ENCODE measurements around the gene IFITM2. TPM values are rescaled to one million over a fixed set of nuclear protein-coding genes. Genes with fewer than 3 reads are reported as not detected.
"Not testable (repeated sequence)": the region's sequence is repeated elsewhere in the genome, so short reads cannot be mapped to it uniquely, and the experiment has no call there.

The IFITM2 gene
- total RNA-seq, 1 experiment from 2014 or later: 18.5 TPM

DNA sequence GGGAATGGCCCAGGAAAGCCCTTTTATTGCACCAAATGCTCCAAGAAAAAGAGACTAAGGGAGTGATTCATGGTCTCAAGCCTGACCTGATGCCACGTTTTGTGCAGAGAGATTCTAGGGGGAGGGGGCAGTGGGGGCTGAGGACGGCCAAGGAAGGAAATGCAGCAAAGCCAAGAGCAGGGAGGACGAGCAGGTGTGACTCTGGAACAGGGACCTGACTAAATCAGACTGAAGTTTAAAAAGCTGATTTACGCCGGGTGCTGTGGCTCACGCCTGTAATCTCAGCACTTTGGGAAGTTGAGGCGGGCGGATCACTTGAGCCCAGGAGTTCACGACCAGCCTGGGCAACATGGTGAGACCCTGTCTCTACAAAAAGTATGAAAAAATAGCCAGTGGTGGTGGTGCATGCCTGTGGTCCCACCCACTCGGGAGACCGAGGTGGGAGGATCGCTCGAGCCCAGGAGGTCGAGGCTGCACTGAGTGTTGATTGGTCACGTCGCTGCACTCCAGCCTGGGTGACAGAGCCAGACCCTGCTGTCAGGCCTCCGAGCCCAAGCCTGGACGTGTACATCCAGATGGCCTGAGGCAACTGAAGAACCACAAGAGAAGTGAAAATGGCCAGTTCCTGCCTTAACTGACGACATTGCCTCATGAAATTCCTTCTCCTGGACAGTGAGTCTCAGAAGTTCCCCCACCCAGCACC is 23.9 kb downstream of the IFITM2 start:
- Histone ChIP-seq H4K20me1 (ENCODE audit: insufficient read depth, low read depth, low read length) (no peaks in the 10 kb centered on the region), H3K27me3 (ENCODE audit: low read length) (no peaks in the 10 kb centered on the region), H3K36me3 (ENCODE audit: insufficient read depth, low read length) (no peaks in the 10 kb centered on the region), H3K9me2 (replicated peaks; ENCODE audit: insufficient read depth, low read length) (no peaks in the 10 kb centered on the region), H3K4me3 (ENCODE audit: low read length) (no peak overlapping the region), H3K27ac (ENCODE audit: low read length) (no peak overlapping the region), H3K9ac (ENCODE audit: low read length) (no peak overlapping the region), H3K4me1 (ENCODE audit: low read length) (peaks cover 11% of the 10 kb centered on the region), H2AFZ (ENCODE audit: low read length) (no peak overlapping the region), H3K4me2 (ENCODE audit: low read depth, low read length, poor library complexity, severe bottlenecking) (no peak overlapping the region), H3K79me2 (ENCODE audit: low read length) (no peaks in the 10 kb centered on the region), H3K9me3 (ENCODE audit: low read length) (no peaks in the 10 kb centered on the region)
- DNase-seq: no peak

DNA sequence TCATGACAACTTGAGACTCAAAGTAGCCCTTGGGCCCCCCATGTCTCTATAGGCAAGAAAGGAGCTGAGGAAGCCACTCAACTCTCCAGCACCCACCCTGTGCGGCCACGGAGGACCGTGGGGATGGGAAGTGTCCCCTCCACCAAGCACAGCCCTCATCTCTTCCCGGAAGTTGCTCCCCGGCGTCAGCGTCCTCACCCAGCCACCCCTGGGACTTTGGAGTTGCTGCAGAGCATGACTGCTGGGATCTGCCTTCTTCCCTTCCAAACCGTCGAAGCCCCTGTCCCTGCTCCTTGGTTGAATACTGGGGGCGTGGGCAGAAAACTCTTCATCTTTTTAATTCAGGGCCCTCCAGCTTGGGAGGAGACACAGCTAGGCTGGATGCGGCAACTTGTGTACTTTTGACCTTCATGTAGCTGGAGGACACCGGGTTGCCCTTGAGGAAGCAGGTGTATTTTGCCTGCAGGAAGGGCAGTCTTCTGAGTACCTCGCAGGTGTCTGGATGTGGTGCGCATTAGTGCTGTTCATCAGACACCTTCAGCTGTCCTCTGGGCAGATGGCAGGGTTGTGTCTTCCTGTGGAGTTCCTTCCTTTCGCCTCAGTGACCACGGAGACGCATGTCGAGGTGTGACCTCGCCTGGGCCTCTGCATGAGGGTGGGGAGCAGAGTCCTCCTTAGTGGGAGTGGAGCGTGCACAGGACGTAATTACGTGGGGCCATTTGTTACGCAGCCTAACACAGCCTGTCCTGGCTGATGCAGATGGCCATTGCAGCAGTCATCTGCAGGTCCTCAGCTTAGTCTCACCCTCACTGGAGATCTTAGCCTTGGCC is 25.2 kb downstream of the IFITM2 start:
- Histone ChIP-seq H3K9me2 (replicated peaks; ENCODE audit: insufficient read depth, low read length) (no peaks in the 10 kb centered on the region), H4K20me1 (ENCODE audit: insufficient read depth, low read depth, low read length) (no peaks in the 10 kb centered on the region), H3K4me2 (ENCODE audit: low read depth, low read length, poor library complexity, severe bottlenecking) (no peak overlapping the region), H3K36me3 (ENCODE audit: insufficient read depth, low read length) (no peaks in the 10 kb centered on the region), H3K9ac (ENCODE audit: low read length) (no peak overlapping the region), H3K79me2 (ENCODE audit: low read length) (no peaks in the 10 kb centered on the region), H3K9me3 (ENCODE audit: low read length) (no peaks in the 10 kb centered on the region), H2AFZ (ENCODE audit: low read length) (no peak overlapping the region), H3K27me3 (ENCODE audit: low read length) (no peaks in the 10 kb centered on the region), H3K4me1 (ENCODE audit: low read length) (no peaks in the 10 kb centered on the region), H3K27ac (ENCODE audit: low read length) (no peak overlapping the region), H3K4me3 (ENCODE audit: low read length) (no peak overlapping the region)
- no peak for DNase-seq

DNA sequence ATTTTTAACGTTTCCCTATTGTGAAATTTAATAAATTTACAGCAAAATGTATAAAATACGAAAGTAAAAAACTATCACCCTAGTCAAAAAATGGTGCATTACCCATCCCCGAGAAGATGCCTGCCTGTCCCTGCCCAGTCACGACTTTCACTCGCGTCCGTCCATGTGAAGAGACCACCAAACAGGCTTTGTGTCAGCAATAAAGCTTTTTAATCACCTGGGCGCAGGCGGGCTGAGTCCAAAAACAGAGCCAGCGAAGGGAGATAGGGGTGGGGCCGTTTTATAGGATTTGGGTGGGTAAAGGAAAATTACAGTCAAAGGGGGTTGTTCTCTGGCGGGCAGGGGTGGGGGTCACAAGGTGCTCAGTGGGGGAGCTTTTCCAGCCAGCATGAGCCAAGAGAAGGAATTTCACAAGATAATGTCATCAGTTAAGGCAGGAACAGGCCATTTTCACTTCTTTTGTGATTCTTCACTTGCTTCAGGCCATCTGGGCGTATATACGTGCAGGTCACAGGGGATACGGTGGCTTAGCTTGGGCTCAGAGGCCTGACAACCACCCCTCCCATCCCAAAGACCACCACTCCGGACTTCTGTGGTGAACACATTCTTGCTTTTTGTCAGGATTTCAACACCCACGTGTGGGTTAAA is 26.1 kb downstream of the IFITM2 start:
- H3K27me3 ChIP-seq (ENCODE audit: low read length); H3K4me1 ChIP-seq (ENCODE audit: low read length); H4K20me1 ChIP-seq (ENCODE audit: insufficient read depth, low read depth, low read length); H3K4me2 ChIP-seq (ENCODE audit: low read depth, low read length, poor library complexity, severe bottlenecking); H3K9ac ChIP-seq (ENCODE audit: low read length); H3K4me3 ChIP-seq (ENCODE audit: low read length); H3K9me2 ChIP-seq (replicated peaks; ENCODE audit: insufficient read depth, low read length); H3K9me3 ChIP-seq (ENCODE audit: low read length); H3K36me3 ChIP-seq (ENCODE audit: insufficient read depth, low read length); H3K27ac ChIP-seq (ENCODE audit: low read length); H3K79me2 ChIP-seq (ENCODE audit: low read length); DNase-seq; H2AFZ ChIP-seq (ENCODE audit: low read length): not testable (repeated sequence)

DNA sequence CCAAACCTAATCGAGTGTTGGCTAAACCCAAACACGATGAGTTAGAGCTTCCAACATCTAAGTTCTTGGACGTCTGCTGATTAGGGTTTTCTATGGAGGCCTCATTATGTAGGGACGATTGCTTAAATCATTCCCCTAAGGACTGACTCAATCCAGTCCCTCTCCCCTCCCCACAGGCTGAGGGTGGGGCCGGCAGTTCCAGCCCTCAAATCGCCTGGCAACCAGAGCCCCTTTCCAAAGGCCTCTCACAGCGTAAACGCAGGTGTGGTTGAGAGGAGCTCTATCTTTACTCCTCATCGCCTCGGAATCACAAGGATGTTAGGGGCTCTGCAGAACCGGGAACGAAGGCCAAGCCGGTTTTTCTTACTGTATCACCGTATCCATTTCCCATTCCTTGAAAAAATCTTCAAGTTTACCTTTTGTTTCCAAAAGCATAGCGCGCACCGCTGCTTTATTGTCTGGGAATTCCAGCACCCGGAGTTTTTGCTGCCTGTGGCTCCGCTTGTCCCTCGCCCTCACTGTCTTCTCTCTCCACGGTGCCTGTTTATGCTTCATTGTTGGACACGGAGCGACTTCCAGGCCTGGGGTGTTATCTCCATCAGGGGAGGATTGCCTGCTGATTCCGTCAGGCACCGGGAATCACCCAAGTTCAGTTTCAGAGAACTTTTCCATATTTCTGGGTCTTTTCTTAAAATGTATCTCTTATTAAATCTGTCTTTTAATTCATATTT is 26.8 kb downstream of the IFITM2 start:
- Histone ChIP-seq H3K4me1 (ENCODE audit: low read length) (no peaks in the 10 kb centered on the region), H3K4me2 (ENCODE audit: low read depth, low read length, poor library complexity, severe bottlenecking) (no peak overlapping the region), H3K4me3 (ENCODE audit: low read length) (no peak overlapping the region), H3K9me2 (replicated peaks; ENCODE audit: insufficient read depth, low read length) (no peaks in the 10 kb centered on the region), H3K36me3 (ENCODE audit: insufficient read depth, low read length) (no peaks in the 10 kb centered on the region), H3K9me3 (ENCODE audit: low read length) (no peaks in the 10 kb centered on the region), H2AFZ (ENCODE audit: low read length) (no peak overlapping the region), H4K20me1 (ENCODE audit: insufficient read depth, low read depth, low read length) (no peaks in the 10 kb centered on the region), H3K9ac (ENCODE audit: low read length) (no peak overlapping the region), H3K79me2 (ENCODE audit: low read length) (no peaks in the 10 kb centered on the region), H3K27me3 (ENCODE audit: low read length) (no peaks in the 10 kb centered on the region), H3K27ac (ENCODE audit: low read length) (no peak overlapping the region)
- DNase-seq: no peak

DNA sequence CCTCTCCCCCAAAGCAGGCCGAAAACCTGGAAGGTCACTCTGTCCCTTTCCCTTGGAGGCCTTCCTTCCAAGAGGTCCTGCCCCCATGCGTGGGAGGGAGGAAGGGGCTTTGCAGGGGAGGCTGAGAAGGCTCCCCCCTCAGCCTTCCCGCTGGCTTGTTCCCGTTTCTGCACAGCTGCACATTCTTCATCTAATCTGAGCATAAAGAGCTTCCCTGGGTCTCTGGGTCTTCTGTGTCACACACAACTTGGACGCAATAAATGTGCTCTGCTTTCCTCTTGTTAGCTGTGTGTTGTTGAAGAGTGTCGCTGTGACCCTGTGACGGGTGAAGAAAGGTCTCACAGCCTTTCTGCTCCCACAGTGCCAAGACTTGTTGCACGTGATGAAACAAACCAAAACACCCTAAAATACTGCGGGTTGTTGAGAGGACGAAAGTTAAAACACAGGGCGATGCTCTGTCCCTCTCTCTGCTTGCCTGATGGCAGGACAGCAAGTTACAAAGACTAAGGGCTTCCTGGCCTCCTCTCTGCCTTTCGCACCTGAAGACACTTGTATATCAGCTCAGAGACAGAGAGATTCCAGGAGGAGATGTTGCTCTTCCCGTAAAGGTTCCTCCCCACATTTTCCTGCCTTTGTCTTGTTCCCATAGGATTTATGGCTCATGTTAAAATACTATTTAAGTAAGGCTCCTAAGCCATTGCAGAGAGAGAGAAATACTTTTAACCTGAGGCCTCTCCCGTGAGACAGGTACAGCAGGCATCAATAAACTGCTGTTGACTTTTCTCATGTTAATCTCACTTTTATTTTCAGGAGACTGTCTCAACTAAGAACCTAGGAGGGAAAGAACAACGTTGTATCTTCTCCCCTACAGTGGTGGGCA is 28.4 kb downstream of the IFITM2 start:
- Histone ChIP-seq H3K9ac (ENCODE audit: low read length) (no peak overlapping the region), H3K4me3 (ENCODE audit: low read length) (no peak overlapping the region), H3K36me3 (ENCODE audit: insufficient read depth, low read length) (no peaks in the 10 kb centered on the region), H3K4me1 (ENCODE audit: low read length) (peaks cover 10% of the 10 kb centered on the region), H4K20me1 (ENCODE audit: insufficient read depth, low read depth, low read length) (no peaks in the 10 kb centered on the region), H3K79me2 (ENCODE audit: low read length) (no peaks in the 10 kb centered on the region), H3K27me3 (ENCODE audit: low read length) (no peaks in the 10 kb centered on the region), H3K4me2 (ENCODE audit: low read depth, low read length, poor library complexity, severe bottlenecking) (no peak overlapping the region), H3K27ac (ENCODE audit: low read length) (no peak overlapping the region), H2AFZ (ENCODE audit: low read length) (no peak overlapping the region), H3K9me2 (replicated peaks; ENCODE audit: insufficient read depth, low read length) (no peaks in the 10 kb centered on the region), H3K9me3 (ENCODE audit: low read length) (no peaks in the 10 kb centered on the region)
- no peak for DNase-seq

DNA sequence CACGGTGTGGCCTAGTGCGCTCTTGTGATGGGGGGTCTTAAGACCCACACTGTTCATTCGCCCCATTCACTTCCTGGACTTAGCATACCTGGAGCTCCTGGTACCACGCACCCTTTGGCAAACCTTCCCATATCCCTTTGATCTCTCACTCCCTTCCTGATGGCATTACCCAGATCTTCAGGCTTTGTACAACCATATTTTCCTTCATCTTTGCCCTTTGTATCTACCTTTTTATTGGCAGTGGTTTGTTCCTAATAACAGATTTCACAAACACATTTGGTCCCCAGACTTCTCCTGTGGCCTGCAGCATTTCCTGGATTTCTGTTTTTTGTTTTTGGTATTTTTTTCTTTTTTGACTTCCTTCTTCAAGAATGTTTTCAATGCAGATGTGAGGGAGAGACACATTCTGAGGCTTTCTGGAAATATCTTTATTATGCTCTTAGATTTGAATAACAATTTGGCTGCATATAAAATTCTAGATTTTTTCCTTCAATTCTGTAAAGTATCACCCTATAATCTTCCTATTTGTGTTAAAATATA is 29.1 kb downstream of the IFITM2 start:
- Histone ChIP-seq H3K4me2 (ENCODE audit: low read depth, low read length, poor library complexity, severe bottlenecking) (no peak overlapping the region), H2AFZ (ENCODE audit: low read length) (no peak overlapping the region), H4K20me1 (ENCODE audit: insufficient read depth, low read depth, low read length) (no peaks in the 10 kb centered on the region), H3K9me3 (ENCODE audit: low read length) (no peaks in the 10 kb centered on the region), H3K27ac (ENCODE audit: low read length) (no peak overlapping the region), H3K4me1 (ENCODE audit: low read length) (peaks cover 12% of the 10 kb centered on the region), H3K36me3 (ENCODE audit: insufficient read depth, low read length) (no peaks in the 10 kb centered on the region), H3K9ac (ENCODE audit: low read length) (no peak overlapping the region), H3K4me3 (ENCODE audit: low read length) (no peak overlapping the region), H3K27me3 (ENCODE audit: low read length) (no peaks in the 10 kb centered on the region), H3K79me2 (ENCODE audit: low read length) (no peaks in the 10 kb centered on the region), H3K9me2 (replicated peaks; ENCODE audit: insufficient read depth, low read length) (no peaks in the 10 kb centered on the region)
- no peak for DNase-seq

DNA sequence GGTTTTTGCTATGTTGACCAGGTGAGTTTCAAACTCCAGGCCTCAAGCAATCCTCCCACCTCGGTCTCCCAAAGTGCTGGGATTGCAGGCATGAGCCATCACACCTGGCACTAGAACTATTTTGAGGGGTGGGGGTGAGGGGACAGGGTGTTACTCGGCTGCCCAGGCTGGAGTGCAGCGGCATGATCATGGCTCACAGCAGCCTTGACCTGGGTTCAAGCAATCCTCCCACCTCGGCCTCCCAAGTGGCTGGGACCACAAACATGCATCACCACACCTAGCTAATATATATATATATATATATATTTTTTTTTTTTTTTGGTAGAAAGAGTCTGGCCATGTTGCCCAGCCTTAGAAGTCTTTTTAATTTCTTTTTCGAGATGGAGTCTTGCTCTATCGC is 30.1 kb downstream of the IFITM2 start:
- Histone ChIP-seq H3K27ac (ENCODE audit: low read length) (no peak overlapping the region), H3K36me3 (ENCODE audit: insufficient read depth, low read length) (no peaks in the 10 kb centered on the region), H3K4me1 (ENCODE audit: low read length) (peaks cover 12% of the 10 kb centered on the region), H3K9ac (ENCODE audit: low read length) (no peak overlapping the region), H3K4me2 (ENCODE audit: low read depth, low read length, poor library complexity, severe bottlenecking) (no peak overlapping the region), H3K27me3 (ENCODE audit: low read length) (no peaks in the 10 kb centered on the region), H2AFZ (ENCODE audit: low read length) (no peak overlapping the region), H3K4me3 (ENCODE audit: low read length) (no peak overlapping the region), H3K9me3 (ENCODE audit: low read length) (no peaks in the 10 kb centered on the region), H4K20me1 (ENCODE audit: insufficient read depth, low read depth, low read length) (no peaks in the 10 kb centered on the region), H3K79me2 (ENCODE audit: low read length) (no peaks in the 10 kb centered on the region), H3K9me2 (replicated peaks; ENCODE audit: insufficient read depth, low read length) (no peaks in the 10 kb centered on the region)
- DNase-seq: no peak
